Cerebellar nuclear complex (tissue), 1 donor: ENCODE measurements around the gene KCNMA1.

Experiments used
- DNase-seq, 2 experiments: peaks; one replicate each; lab custom pipeline; 2025; lab: John Stamatoyannopoulos, UW

The KCNMA1 gene

DNA sequence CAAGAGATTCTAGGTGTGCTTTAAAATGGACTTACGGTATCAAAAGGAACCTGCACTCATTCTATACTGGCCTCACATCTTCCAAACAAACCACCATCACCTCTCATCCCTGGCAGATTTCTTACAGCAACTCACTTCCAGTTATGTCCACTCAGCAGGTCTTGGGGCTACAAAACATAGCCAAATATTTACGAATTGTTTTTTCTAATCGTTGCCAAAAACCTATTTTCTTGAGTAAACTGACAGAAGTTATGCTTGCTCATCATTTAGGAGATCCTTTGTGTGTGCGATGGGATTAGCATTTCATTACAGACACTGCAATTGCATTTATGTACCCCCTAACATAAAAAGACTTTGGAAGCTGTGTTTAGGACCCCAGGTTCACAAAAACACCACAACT lies 2.7 kb downstream of the KCNMA1 start:
- DNase-seq: no peak

- DNase-seq: no peak
These were observed 4.2 kb downstream of the KCNMA1 start for GRCh38 chr10:77633376-77633775.

DNA sequence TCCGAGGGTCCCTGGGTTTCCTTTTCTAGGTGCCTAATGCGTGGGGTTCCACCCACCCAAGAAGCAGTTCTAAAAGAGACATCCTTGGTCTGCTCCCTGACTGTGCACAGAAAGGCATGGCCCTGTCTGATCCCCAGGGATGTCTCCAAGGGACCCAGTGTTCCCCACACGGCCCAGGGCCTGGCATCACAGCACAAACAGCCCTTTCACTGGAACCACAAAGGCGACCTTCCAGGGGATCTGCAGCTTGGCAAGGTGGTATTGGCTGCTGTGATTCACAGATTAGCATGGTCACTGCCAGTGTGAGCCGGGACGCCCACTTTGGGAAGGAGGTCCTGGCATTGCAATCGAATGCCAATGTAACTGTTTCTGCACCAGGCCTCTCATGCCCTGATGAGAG lies 6.4 kb downstream of the KCNMA1 start:
- no peak for DNase-seq

- no peak for DNase-seq
These were observed 7.1 kb downstream of the KCNMA1 start for GRCh38 chr10:77630507-77630848.

DNA sequence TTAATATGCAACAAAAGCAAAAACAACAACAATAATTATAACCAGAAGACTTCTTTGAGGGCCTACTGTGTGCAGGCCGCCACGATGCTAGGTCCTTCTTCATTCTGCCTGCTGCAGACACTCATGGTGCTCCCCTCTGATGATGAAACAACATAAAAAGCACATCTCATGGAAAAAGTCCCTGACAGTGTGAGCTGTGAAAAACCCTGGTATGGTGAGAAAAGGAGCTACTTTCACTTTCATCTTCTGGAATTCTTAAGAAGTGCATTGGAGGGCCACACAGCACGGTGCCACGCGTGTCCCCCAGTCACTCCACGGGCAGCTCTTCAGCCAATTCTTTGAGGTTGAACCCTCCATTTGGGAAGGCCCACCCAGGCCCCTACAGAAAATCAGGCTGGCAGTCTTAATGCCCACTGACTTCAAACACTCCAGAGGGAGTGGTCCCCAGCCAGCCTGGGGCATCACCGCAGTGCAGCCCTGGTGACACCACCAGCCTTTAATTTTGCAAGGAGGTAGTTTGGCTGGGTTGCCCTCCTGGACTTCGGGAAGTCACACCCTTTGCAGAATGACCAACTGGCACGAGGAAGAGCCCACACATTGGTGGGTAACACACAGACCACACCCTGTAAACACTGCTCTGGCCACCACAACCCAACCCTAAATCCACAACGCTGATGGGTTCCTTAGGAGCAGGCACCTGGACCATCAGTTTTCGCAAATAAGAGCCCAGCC lies 7.7 kb downstream of the KCNMA1 start:
- DNase-seq: no peak

- DNase-seq: no peak
These were observed 8.5 kb downstream of the KCNMA1 start for GRCh38 chr10:77628906-77629730.

DNA sequence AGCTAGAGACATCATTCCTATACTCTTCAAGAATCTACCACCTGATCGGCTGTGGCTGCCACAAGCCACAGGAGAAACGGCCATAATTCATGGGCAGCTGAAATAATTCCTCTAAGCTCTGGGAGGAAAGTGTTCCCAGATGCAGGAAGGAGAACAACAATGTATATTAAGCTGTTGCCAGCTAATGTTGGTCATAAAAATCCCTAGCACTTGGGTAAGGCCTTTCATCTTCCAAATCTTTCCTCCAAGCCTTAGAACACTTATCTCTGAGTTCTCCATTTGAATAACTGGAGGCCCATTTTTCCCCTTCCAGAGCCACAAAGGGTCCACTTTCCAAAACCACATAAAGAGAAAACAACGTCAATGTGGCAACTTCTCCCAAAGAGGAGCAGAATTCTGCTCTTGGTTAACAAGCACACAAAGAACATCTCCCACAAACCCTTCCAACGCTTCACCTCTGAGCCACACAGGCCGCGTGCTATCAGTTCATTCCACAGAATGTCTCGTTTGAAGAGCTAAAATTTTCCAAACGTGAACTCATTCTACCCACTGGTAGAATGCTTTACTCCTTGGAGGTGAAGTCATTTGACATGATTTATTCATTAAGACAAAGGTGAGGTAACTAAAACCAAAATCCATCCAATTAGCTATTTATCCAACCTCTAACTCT lies 11.2 kb downstream of the KCNMA1 start:
- DNase-seq: no peak

- no peak for DNase-seq
These were observed 12.2 kb downstream of the KCNMA1 start for GRCh38 chr10:77625379-77625778.

- DNase-seq: no peak
These were observed 14.7 kb downstream of the KCNMA1 start for GRCh38 chr10:77622889-77623291.

GRCh38 chr10:77620731-77621130 lies 16.9 kb downstream of the KCNMA1 start:
- DNase-seq: no peak

GRCh38 chr10:77619964-77620703 lies 17.5 kb downstream of the KCNMA1 start:
- no peak for DNase-seq

DNA sequence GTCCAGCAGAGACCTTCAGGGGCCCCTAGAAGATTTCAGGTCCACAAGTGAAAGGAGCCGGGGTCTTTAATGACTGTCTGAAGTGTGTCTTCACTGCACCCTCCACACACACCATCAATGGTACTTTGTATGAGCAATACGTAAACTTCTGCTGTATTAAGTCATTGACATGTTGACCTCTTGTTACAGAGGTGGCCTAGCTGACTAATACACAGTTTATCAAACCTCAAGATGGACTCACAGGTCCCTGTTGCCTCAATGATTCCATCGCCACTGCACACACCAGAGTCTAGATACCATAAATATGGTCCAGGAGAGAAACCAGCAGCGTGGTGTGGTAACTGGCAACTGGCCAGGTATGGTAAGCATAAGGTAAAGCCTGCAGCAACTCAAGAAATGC lies 19.5 kb downstream of the KCNMA1 start:
- no peak for DNase-seq

- DNase-seq: no peak
These were observed 20.8 kb downstream of the KCNMA1 start for GRCh38 chr10:77616766-77617165.

DNA sequence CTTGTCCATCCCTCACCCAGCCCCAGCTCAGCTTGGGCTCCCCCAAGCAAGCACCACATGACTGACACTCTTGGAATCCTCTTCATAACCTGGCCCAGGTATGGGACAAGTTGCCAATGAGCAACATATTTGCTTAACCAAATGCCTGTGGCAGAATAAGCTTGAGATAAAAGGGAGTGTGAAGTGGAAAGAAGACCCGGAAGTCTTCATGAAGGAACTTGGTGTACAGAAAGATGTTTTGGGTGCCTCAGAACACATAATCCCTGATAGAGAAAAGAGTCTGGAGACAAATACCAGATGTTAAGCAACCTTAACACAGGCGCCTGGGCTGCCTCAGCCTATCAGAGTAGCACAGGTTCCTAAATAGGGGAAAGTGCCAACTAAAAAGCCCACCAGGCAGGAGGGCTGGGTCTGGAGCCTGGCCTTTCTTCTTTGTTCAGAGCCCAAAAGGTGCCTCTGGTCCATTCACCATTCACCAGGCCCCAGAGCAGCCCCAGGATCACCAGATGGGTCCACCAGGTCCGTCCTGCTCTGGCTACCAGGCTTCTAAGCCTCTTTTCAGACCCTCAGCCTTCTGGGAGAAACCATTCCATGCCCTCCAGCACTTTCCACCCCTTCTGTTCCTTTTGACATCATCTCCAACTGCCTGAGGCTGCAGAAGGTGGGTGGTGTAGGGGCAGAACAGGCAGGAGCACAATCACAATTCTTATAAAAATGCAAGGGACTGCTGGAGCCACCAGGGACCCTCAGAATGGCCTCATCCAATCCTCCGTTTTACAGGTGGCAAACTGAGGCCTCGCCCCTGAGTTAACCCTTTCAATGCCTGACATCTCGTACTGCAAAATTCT lies 22.6 kb downstream of the KCNMA1 start:
- no peak for DNase-seq

DNA sequence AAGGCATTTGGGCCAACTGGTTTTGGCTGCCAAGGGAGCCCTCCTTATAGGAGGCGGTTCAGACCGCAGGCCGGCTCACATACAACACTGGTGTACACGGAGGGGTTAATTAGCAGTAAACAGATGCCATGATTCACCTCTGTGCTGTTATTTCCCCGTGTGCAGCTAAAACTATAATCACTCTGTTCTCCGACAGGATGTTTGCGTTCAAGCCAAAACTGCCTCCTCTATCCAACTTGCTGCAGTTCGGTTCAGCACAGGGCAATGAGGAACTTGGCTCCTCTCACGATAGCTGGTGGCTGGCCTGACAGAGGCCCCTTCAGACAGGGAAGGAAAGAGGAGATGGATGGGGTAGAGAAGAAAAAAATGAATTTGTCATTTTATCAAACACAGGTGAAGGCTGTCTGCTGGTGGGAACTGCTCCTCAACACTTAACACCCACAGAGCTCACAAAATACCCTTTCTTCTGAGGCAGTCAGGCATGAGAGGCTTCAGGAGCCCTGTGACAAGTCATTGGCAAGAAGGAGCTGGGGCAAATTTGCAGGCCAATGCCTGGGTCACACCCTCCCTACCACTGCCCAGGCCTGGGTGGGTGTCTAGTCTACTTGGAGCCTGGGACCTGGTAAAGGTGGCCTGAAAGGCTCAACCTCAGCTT lies 24.0 kb downstream of the KCNMA1 start:
- DNase-seq: no peak

- no peak for DNase-seq
These were observed 25.9 kb downstream of the KCNMA1 start for GRCh38 chr10:77611670-77612069.

- DNase-seq: no peak
These were observed 26.4 kb downstream of the KCNMA1 start for GRCh38 chr10:77611221-77611620.

DNA sequence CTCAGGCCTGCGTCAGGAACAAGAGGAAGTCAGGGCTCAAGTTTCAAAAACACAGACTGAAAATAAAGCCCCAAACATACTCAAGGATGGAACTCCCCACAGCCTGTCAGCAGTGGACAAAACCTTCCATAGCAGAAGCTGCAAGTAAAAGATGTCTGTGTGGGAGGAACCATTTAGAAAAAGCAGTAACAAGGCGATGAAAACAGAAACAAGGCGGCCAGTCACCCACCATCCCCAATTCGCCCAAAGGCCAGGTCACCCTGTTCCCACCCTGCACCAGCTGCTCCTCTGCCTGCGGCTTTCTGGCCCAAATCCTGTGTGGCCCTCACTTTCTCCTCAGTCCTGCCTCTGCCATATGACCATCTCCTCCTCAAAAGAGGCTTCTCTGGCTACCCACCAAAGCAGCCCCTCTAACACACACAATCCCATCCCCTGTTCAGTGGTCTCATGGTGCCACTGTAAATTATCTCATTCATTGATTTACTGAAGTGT lies 27.8 kb downstream of the KCNMA1 start:
- DNase-seq: no peak

- DNase-seq: no peak
These were observed 29.3 kb downstream of the KCNMA1 start for GRCh38 chr10:77608281-77608680.

DNA sequence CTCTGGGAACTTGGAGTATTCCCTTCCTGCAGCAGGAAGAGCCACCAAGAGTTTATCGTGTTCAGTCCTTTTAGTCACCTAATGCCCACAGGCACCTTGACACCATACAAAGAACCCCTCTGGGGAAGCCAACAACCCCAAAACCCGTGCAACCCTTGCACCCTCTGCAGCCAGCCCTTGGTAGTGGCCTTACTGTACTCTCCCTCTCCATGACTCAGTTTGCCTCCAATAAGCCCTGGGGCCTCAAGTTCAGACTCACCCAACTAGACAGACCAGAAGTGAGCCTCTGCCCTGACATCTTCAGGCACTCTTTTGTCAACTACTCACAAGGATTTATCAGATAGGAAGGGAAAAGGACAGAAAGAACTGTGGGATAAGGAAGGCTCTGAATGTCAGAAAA lies 30.9 kb downstream of the KCNMA1 start:
- no peak for DNase-seq

DNA sequence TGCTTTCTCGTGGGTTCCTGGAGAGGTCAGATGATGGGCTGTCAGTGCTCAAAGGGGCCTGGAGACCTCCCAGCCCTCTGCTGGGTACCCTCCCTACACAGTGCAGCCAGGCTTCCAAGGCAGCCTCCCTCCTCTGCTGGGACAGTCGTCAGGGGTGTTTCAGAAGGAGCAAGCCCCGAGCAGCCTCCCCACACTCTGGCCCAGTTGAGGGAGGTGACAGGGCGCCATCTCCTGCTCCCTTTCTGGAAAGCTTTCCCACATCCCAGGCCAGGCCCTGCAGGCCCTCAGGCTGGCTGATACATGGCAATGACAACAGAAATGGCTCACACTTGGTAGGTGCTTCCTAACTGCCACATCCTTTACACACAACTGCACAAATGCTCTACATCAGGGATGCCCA lies 32.1 kb downstream of the KCNMA1 start:
- no peak for DNase-seq
